GM19351 (cell line): ENCODE data around the gene PGC.

Experiments used
- ATAC-seq: cut with Tn5 transposase; IDR thresholded peaks from one replicate; pipeline ENCODE4 v1.9.1; 2021; ENCODE audit warnings: mild to moderate bottlenecking, moderate library complexity; ENCODE audit not compliant: unreplicated experiment

PGC gene

DNA sequence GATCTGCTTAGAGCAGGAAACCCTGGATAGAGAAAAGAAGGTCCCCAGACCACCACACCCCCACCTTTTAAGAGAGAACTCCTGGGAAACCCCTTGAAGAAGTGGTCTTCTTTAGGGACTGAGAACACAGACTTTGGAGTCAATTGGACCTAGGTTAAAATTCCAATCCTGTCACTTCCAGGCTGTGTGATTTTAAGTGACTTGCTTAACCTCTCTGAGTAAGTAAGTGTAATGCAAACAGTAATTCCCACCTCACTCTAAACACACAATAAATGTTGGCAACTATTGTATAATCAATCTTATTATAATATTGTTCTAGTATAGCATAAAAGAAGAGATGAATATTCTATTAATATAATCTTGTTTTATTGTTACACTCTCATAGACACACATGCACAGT lies 15.0 kb downstream of the PGC start:
- ATAC-seq, result no peak

DNA sequence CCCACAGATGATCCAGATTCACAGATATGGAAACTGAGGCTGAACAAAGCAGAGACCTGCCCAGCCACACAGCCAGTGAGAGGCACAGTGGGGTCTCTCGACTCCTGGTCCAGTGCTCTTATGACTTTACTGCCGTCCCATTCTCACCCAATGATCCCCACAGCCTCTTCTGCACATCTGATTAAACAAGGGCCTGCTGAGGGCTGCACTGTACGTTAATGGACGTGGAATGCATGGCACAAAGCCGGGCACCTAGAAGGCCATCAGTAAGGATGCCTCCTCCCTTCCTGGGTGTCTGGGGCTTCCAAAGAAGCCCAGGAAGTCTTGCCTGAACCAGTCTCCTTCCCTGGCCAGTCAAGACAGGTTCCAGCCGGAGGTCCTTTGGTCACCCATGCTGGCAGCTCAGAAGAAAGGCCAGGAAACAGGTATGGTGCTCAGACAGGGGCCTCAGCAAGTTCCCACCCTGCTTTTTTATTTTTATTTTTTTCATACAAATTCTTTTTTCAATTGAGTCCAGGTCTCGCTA lies 15.6 kb downstream of the PGC start:
- no peak for ATAC-seq

DNA sequence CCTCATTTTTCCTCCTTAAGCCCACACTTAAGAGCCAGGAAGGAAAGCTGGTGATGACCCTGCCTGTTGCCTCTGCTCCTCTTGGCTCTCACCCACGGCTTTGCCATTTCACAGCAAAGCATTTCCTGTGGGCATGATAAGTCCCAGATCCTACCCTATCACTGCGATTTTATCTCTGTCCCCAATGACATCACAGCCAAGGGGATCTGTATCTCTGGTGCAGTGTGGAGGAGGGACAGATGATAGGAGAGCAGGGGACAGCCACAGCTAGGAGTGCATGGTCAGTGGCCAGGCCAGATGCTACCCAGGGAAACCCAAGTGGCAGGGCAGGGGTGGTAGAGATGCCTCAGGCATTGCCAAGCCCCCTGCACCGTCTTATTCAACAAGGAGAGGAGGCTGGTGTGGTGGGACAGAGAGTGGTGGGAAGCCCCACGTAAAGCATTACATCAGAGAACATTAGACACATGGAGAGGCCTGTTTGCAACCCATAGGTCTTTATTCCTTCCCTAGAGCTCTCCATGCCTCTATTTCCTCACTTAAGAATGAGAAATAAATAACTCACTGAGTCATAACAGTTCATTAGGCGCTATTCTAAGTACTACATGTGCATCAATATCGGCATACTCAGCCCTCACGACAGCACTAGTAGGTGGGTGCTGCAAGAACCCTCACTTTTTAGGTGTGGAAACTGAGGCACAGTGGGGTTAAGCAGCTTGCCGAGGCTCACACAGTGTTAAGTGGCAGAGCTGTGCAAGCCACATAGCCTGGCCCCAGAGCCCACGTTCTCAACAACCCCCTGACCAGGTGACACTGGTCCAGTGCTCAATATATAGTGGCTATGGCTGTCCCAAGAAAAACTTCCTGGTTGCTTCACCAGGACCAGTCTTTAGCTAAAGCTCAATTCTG lies 16.4 kb downstream of the PGC start:
- ATAC-seq, result no peak

DNA sequence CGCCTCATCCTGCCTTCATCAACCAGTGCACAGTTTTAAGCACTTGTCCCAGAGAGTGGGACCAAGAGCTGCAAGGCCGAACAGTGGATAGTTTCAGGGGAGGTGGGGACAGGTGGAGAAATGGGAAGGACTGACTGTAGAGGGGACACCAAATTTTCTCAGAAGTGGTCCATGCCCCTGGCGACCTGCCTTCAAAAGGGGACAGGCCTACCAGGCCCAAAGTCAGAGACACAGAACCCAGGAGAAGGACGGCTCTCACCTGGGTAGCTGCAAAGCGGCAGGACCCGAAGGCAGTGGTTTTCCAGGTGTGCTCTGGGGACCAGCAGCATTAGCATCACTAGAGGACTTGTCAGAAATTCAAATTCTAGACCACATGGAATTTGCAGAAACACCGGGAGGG lies 17.6 kb downstream of the PGC start:
- no peak for ATAC-seq

DNA sequence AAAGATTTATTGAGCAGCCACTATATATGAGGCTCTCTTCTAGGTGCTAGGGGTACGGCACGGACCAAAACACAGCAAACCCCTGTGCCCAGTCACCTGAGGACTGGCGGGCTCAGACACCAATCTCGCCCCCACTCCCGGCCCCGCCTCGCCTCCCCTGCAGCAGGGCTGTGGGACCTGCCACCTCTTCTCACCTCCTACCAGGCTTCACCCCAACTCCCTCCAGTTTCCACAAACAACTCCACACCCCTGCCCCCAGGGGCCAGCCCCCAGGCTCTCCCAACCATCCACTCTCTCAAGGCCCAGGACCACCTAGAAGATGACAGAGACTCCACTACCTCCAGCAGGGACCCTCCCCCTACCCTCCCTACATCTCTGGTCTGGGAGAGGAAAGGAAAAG lies 18.2 kb downstream of the PGC start:
- ATAC-seq, result no peak

DNA sequence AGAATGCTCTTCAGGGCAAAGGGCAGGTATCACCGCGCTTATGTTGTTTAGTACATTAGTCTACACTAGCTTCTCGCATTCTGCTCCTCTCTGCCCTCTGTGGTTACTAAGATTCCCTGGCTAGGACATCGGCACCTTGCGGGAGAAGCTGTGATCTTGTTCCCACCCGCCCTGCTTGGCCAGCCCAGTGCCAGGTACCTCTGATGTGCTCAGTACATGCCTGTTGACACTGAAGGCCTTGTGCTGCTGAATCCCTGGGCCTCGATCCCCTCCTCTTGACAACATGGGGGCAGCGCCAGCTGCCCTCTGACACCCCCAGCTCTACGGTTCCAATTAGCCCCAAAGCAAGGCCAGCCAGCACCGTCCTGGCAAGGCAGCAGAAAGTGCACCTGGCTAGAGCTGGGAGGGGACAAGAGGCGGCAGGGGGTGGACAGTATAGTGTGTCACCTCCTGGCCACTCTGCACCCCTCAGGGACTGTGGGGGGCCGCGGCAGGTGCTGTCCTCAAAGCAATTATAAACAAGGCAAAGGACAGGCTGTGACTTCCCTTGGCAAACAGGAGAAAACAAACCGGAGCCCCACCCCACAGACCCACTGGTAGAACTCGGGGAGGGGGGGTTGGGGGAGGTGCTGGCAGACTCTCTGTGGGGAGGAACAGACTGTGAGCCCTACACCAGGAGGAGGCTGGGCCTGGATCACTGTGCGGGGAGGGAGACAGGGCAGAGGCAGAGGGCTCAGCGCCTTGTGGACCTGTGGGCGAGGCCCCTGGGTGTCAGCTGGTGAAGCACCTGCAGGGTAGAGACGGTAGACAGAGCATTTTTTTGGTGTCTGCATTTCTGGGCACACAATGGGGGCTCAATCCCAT lies 18.9 kb downstream of the PGC start:
- no peak for ATAC-seq

DNA sequence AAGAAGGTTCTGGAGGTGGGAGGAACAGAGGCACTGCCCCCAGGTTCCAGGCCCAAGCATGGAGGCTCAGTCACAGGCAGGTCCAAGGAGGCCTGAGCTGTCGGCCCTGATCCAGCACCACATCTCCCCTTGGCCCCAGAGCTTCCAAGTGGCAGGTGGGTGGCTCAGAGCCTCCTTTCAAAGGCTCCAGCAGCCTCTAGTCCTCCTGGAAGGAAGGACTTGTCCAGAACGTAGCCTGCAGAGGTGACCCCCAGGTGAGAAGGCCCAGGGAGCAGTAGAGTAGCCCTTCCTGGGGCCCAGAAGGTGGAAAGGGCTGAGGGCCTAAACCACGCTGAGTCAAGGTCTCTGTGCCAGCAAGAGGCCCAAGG lies 19.5 kb downstream of the PGC start:
- no peak for ATAC-seq

DNA sequence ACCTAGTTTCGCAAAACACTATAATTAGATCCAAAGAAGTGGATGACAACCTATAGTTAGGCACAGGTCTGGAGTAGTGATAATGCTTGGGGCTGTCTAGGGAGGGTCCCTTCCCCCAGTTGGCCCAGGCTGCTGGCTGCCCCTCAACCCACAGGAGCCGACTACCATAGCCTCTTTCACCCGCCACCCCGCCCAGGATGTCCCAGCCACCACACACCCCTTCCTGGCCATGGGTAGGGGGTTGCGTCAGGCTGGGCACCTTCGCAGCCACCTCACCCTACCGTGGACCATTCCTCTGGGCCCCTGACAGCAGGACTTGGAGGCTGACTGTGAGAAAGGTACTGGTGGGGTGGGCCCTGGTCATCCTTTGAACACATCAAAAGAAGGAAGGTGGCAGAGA lies 20.3 kb downstream of the PGC start:
- no peak for ATAC-seq

DNA sequence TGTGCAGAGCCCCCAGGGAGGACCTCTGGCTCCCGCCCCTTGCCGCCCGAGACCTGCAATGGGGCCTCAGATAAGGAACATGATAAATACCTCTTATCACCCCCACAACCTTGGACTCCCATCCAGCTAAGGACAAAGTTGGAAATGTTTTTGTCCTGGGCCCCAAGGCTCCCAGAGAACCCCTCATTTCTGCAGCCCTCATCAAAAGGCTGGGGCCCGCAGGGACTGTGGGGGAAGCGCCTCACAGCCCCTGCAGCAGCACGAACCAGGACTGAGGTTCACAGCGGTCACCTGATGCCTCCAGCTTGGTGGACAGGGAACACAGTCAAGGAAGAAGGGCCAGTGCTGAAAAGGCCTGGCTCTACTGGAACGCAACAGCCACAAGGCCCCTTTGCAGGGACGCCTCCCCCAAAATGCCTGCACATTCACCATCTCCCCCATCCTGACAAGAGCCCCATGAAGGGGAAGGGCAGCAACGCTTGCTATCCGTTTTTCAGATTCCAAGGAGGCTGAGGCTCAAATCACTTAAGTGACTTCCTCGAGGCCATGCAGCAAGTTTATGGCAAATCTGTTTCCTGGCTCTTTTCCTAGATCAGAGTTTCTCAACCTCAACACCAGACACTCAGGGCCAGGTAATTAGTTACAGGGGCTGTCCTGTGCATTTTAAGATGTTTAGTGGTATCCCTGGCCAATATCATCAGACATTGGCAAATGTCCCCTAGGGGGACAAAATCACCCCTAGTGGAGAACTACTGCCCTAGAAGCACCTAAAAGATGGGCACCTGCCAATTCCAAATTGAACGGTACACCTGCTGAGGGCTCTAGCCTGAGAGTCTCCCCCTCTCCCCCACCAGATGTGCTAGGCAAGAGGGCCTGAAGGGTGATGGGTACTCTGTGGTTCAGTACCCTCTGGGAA lies 22.4 kb downstream of the PGC start:
- no peak for ATAC-seq

DNA sequence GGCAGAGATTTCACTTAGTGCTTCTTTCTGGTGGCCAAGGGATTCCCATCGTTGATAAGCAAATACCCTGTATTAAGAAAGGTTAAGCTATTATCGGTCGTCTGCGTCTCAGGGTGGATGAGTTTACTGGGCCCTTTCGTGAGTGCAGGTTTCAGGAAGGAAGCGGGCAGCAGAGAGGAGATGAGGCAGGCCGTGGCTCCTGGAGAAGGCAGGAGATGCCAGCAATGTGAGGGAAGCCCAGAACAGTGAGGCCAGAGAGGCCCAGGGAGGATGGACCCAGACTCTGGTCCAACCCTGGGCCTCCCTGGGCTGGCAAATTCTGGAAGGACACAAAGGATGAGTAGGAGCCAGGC lies 23.0 kb downstream of the PGC start:
- ATAC-seq, result no peak

DNA sequence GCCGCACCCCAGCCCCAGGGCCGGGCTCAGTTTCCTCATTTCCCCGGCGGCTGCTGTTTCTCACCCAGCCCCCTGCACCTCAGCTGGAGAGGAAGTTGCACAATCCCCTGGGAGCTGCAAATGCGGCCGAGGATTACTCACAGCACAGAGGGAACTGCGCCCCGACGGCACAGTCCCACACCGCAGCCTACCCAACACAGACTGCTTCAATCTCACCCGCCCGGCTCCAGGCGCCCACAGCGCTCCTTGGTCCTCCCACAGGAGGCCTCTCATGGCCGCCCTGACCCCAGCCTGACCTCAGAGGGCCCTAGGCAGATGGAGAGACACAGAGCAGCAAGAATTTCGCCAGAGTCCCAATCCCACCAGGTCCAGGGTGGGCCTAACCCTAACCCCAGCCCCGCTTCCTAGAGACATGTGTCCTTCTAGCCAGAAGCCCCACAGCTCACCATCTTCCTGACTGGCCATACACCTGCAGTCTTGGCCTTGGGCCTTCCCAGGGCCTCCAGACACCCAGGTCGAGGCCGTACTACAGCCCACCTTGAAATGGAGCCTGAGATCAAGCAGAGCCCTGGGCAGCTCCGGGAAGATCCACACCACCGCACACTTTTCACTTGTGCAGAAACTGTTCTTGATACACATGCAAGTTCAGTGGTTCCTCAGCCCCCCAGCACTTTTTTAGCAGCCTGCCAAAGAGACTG lies 23.5 kb downstream of the PGC start:
- peak; percentile 66 for ATAC-seq

DNA sequence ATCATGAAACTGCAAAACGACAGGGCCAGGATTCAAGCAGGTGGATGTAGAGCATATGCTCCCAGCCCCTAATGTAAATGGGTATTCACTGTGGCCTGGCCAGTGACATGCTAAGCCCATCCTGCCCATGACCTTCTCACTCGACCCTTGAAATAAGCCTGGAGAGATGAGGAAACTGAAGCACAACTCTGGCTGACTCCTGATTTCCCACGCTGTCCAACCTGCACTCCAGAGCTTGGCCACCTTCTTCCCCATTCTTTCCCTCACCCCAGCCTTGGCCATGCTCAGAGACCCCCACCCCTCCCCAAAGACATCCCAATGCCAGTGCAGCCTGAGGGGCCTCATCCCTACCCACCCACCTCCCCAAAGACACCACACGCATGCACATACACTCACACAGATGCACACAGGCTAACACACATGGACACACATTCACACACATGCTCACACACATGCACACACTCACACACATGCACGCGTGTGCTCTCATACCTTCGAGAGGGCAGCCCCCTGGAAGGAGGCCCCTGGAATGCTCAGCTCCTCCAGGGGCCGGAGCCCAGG lies 24.1 kb downstream of the PGC start:
- no peak for ATAC-seq

DNA sequence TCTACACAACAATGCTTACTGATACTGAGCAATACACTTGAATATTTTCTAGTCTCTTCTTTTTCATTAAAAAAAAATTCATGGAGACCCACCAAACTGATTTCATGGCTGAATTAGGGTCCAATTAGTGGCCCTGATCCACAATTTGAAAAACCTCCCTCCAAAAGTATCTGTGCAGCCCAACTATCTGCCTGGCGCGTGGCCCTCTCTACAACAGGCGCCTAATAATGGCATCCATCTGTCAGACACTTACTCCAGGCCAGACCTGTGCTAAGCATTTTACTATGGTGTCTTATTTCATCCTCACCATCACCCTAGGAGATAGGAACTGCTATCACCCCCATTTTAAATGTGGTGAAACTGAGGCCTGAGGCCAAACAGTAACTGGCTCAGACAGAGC lies 25.8 kb downstream of the PGC start:
- no peak for ATAC-seq

DNA sequence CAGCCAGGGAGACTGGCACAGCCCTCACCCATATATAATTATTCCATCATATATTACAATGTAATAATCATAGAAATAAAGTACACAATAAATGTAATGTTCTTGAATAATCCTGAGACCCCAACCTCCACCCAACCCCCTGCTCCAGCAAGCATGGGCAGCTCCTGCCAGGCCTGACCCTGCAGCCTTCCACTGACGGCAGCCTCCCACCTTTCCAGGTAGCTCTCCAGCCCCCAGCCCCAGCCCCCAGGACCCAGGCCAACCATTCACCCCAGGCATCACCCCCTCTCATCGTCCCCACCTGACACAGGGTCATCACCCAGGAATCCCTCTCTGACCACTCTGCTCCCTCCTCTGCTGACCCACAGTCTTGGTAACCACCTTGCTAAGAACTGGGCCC lies 26.4 kb downstream of the PGC start:
- ATAC-seq, result no peak

DNA sequence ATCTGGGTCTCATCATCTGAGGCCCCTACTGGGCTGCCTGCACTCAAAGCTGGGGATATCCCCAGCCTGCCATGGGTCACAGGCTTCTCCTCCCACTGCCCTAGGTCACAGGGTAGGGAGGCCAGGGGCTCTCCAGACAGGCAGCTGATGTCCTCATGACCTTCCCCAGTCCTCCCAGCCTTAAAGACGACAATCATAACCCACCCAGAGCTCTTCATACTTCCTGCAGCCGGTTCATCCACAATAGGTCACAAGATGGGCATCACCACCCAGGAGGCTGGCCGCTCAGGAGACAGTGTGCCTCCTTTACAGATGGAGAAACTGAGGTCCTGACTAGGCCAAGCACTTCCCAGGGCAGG lies 27.0 kb downstream of the PGC start:
- no peak for ATAC-seq

DNA sequence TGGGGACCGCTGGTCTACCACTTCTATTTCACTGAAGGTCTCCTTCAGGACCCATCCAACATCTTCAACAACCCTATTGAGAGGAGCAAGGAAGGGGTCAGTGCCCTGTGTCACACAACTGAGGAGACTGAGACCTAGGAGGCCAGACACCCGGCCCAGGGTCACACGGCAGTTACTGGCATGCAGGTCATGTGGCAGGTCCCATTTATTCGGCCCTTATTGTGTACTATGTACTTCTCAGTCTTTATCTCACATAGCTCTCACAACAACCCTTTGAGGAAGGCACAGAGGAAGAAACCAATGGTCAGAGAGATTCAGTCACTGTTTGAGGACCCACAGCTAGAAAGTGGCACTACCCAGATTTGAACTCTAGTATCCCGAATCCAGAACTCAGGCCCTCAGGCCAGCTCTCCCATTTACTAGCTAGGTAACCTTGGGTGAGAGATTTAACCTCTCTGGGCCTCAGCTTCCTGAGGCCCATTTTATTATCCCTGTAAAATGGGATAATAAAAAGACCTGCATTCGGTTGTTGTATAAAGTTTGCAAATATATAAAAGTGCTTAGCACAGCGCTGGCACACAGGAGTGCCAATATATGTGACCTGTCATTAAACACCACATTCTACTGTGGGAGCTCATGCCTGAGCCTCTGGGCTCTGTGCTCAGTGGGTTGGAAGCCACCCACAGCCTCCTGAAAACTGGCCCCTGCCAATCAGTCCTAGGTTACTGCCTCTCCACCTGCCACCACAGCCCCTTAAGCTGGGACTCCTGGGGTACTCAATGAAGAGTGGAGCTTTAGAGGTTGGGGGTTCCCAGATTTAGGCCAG lies 27.5 kb downstream of the PGC start:
- ATAC-seq, result no peak

DNA sequence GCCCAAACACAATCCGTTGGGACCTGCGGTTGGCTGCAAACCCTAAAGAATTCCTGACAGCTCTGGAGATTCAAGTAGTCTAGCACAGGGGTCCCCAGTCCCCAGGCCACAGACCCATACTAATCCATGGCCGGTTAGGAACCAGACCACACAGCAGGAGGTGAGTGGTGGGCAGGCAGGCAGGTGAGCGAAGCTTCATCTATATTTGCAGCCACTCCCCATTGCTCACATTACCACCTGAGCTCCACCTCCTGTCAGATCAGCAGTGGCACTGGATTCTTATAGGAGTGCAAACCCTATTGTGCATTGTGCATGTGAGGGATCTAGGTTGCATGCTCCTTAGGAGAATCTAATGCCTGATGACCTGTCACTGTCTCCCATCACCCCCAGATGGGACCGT lies 28.4 kb downstream of the PGC start:
- no peak for ATAC-seq

DNA sequence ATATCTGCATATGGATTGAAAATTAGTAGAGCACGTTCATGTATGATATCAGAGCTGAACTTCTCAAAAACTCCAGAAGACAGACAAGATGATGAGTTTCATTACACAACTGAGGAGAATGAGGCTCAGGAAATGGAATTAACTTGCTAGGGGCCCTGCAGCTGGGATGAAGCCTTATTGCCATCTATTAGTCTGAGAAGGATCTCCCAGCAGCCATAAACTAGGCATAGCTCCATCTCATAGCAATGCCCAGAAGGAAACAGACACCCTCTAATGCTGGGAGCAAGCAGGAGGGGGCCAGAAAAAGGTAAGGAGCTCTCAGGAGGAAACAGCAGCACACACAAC lies 29.8 kb downstream of the PGC start:
- ATAC-seq, result no peak
